Right lobe of liver (tissue), 4 donors: ENCODE data around the gene KDM4B.

Experiments used
- CTCF ChIP-seq, 4 donors: fragments of 200-600 bp in 3 of 4; fragments of 450-650 bp in 1 of 4; IDR thresholded peaks; one replicate each; pipeline versions ENCODE4 v1.5.1 to v1.8.0; 2016 to 2022; ENCODE audit warnings: antibody characterized with exemption in 4 of 4, mild to moderate bottlenecking in 2 of 4
- POLR2A ChIP-seq: fragments of 450-650 bp; IDR thresholded peaks from one replicate; pipeline ENCODE4 v1.6.1; 2017; ENCODE audit warnings: antibody characterized with exemption, mild to moderate bottlenecking
- donor health status: DM: no; HTN: no; CAD: no.
- donor health status: DM: no; HTN: no; CAD: no.
- donor health status: DM: no; HTN: yes; CAD: no.

- no peak for TF ChIP-seq CTCF (IDR thresholded peaks at IDR 0.05)
- no peak for TF ChIP-seq POLR2A
These were observed 101.4 kb downstream of the KDM4B start for GRCh38 chr19:5070331-5070730.
